Endodermal cell (in vitro differentiated cells): ENCODE results near the gene MRPL12. TPM values are rescaled to one million over a fixed set of nuclear protein-coding genes. Genes with fewer than 3 reads are reported as not detected.

Experiments used
- DNase-seq: peaks from one replicate; pipeline ENCODE4 v3.0.0-alpha.2; 2017
- H3K27ac ChIP-seq: 2 replicates; pipeline ENCODE4 v1.5.1; 2013; ENCODE audit warnings: mild to moderate bottlenecking, low read depth, low read length, moderate library complexity
- H3K27me3 ChIP-seq: 2 replicates; pipeline ENCODE4 v1.6.1; 2013; ENCODE audit warnings: mild to moderate bottlenecking, low read length, moderate library complexity; ENCODE audit not compliant: insufficient read depth, control insufficient read depth, poor library complexity, severe bottlenecking
- H3K36me3 ChIP-seq: 2 replicates; pipeline ENCODE4 v1.7.0; 2013; ENCODE audit warnings: mild to moderate bottlenecking, low read length, moderate library complexity; ENCODE audit not compliant: control insufficient read depth, insufficient read depth
- H3K4me1 ChIP-seq: one replicate; pipeline ENCODE4 v1.7.0; 2013; ENCODE audit warnings: low read length; ENCODE audit not compliant: control insufficient read depth, insufficient read depth
- H3K4me3 ChIP-seq: 2 replicates; pipeline ENCODE4 v1.5.1; 2013; ENCODE audit warnings: mild to moderate bottlenecking, low read length, moderate library complexity
- H3K9ac ChIP-seq: 2 replicates; pipeline ENCODE4 v1.6.1; 2013; ENCODE audit warnings: mild to moderate bottlenecking, low read length, moderate library complexity; ENCODE audit not compliant: poor library complexity, severe bottlenecking; ENCODE audit errors: extremely low read depth
- H3K9me3 ChIP-seq: 2 replicates; pipeline ENCODE4 v1.6.1; 2013; ENCODE audit warnings: mild to moderate bottlenecking, low read length, moderate library complexity; ENCODE audit not compliant: control insufficient read depth
- H3K27ac Mint-ChIP-seq: 2 replicates; pipeline ENCODE4 v1.8.0; 2020; ENCODE audit warnings: mixed read lengths
- H3K27me3 Mint-ChIP-seq: 2 replicates; pipeline ENCODE4 v1.8.0; 2021; ENCODE audit warnings: mild to moderate bottlenecking, mixed read lengths; ENCODE audit not compliant: insufficient read depth
- H3K36me3 Mint-ChIP-seq: 2 replicates; pipeline ENCODE4 v1.8.0; 2020; ENCODE audit warnings: low read depth, mixed read lengths
- H3K4me1 Mint-ChIP-seq: 2 replicates; pipeline ENCODE4 v1.8.0; 2020; ENCODE audit warnings: mixed read lengths
- H3K4me3 Mint-ChIP-seq: 2 replicates; pipeline ENCODE4 v1.8.0; 2020; ENCODE audit warnings: mild to moderate bottlenecking, moderate library complexity, mixed read lengths
- H3K9me3 Mint-ChIP-seq: 2 replicates; pipeline ENCODE4 v1.8.0; 2020; ENCODE audit warnings: mild to moderate bottlenecking, mixed read lengths
- WGBS, 2 experiments: methylation state at CpG; one replicate each; pipeline versions ENCODE4 v1.1.5 to v1.1.7; 2013; ENCODE audit warnings: missing lambda C conversion rate in 2 of 2, mixed read lengths in 1 of 2; ENCODE audit not compliant: insufficient coverage in 1 of 2, insufficient read length in 1 of 2; 5-methylcytosine and 5-hydroxymethylcytosine counted together
- total RNA-seq, 2 donors: library from RNA; stranded (reverse); fragmentation: NEBNext Ultra II Directional in 1 of 2; extraction: Animal tissue kit (Norgen Biotek cat#: 25700) in 1 of 2; gene quantifications; 2 replicates in 1 of 2; 3 replicates in 1 of 2; pipeline ENCODE4 v1.2.1, GENCODE V29; 2021
- TF ChIP-seq, protein P1 (sequence below): fragments of 200-600 bp; sonication (generic); conservative IDR thresholded peaks from 2 replicates; pipeline ENCODE4 v1.5.0; 2021; ENCODE audit warnings: antibody characterized with exemption, mild to moderate bottlenecking

MRPL12 gene
- total RNA-seq, 2 donors from 2014 or later, result 99.4 to 105 TPM

DNA sequence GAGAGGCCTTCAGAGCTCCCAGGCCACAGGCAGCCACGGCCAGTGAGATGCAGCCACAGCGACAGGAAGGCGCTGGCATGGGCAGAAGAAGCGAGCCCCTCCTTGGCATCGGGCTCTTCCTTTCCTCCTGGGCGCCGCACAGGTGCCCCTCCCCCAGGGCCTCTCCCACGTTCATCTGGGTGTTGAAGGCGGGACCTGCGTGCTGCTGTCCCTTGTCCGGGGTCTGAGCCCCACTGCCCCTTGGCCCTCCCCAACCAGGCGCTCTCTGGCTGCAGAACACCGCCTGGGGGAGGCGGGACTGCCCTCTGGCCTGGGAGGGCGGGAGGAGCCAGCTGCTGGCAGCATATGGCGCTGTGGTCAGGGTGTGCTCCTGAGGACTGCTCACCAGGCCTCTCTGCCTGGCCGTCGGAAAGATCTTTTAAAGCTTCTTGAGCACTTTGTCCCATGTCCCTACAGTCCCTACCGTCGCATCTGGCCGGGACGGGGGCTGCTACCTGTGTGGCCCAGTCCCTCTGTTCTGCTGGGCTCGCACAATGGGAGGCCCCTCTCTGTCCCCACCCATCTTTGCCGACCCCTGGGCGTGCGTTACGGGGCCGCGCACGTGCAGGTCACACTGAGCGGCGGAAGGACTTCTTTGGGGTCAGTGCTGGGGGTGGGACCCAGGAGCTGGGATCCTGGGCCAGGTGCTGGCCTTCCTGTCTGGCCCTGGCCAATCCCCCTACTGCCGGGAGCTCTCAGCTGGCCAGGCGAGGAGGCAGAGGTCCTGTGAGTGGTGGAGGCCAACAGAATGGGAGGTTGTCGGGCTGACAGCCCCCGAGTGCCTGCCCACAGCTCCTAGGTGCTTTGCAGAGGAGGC is 10.6 kb downstream of the MRPL12 start:
- no peaks in the 10 kb centered on the region for H3K27me3 ChIP-seq
- Mint-ChIP-seq H3K27ac (peak overlapping the region; percentile 75), H3K36me3 (peaks cover 6% of the 10 kb centered on the region), H3K4me3 (peak overlapping the region; percentile 74), H3K27me3 (peaks cover 3% of the 10 kb centered on the region), H3K9me3 (no peaks in the 10 kb centered on the region), H3K4me1 (peaks cover 6% of the 10 kb centered on the region)
- no peak overlapping the region for H3K9ac ChIP-seq
- WGBS, 2 experiments, result 79 to 85% methylated on average over 23 to 36 of the region's 36 CpGs
- no peaks in the 10 kb centered on the region for H3K9me3 ChIP-seq
- H3K27ac ChIP-seq, result peak overlapping the region; percentile 65
- H3K4me1 ChIP-seq, result peaks cover 12% of the 10 kb centered on the region
- TF ChIP-seq, protein P1, sequence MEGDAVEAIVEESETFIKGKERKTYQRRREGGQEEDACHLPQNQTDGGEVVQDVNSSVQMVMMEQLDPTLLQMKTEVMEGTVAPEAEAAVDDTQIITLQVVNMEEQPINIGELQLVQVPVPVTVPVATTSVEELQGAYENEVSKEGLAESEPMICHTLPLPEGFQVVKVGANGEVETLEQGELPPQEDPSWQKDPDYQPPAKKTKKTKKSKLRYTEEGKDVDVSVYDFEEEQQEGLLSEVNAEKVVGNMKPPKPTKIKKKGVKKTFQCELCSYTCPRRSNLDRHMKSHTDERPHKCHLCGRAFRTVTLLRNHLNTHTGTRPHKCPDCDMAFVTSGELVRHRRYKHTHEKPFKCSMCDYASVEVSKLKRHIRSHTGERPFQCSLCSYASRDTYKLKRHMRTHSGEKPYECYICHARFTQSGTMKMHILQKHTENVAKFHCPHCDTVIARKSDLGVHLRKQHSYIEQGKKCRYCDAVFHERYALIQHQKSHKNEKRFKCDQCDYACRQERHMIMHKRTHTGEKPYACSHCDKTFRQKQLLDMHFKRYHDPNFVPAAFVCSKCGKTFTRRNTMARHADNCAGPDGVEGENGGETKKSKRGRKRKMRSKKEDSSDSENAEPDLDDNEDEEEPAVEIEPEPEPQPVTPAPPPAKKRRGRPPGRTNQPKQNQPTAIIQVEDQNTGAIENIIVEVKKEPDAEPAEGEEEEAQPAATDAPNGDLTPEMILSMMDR, result no peak
- peak overlapping the region; percentile 79 for H3K4me3 ChIP-seq
- peak; percentile 71 for DNase-seq
- H3K36me3 ChIP-seq, result no peaks in the 10 kb centered on the region

DNA sequence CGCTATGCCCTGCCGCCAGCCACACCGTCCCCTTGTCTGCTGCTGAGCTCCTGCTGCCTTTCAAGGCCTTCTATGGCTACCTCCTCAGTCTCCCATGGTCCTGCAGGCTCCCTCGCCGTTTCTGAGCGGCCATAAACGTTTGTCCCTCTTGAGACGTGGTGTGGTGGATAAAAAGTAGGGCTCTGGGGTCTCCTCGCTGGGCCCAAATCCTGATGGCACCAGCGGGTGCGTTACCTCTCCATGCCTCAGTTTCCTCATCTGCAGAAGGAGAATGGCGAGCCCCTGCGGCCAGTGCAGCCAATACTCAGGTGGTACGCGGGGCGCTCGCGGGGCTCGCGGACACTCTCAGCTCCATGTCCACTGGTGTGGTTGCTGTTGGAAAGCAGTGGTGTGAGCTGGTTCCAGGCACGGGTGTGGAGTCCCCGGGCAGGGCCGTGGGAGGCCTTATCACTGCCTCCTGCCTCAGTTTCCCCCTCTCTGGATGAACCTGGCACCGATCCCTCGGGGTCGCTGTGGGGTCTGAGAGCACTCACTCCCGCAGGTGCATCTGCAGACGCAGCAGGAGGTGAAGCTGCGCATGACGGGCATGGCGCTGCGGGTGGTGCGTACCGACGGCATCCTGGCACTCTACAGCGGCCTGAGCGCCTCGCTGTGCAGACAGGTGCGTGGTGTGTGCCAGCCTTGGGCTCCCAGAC is 11.4 kb downstream of the MRPL12 start:
- Mint-ChIP-seq H3K9me3 (no peaks in the 10 kb centered on the region), H3K4me1 (peaks cover 6% of the 10 kb centered on the region), H3K27ac (no peak overlapping the region), H3K27me3 (peaks cover 3% of the 10 kb centered on the region), H3K36me3 (peaks cover 2% of the 10 kb centered on the region), H3K4me3 (no peak overlapping the region)
- 94 to 98% methylated on average over 24 to 39 of the region's 39 CpGs for WGBS, 2 experiments
- no peak overlapping the region for H3K4me3 ChIP-seq
- H3K9ac ChIP-seq, result no peak overlapping the region
- no peaks in the 10 kb centered on the region for H3K9me3 ChIP-seq
- no peak for DNase-seq
- H3K4me1 ChIP-seq, result peaks cover 12% of the 10 kb centered on the region
- no peaks in the 10 kb centered on the region for H3K27me3 ChIP-seq
- H3K27ac ChIP-seq, result no peak overlapping the region
- no peaks in the 10 kb centered on the region for H3K36me3 ChIP-seq
- TF ChIP-seq, protein P1, result no peak

DNA sequence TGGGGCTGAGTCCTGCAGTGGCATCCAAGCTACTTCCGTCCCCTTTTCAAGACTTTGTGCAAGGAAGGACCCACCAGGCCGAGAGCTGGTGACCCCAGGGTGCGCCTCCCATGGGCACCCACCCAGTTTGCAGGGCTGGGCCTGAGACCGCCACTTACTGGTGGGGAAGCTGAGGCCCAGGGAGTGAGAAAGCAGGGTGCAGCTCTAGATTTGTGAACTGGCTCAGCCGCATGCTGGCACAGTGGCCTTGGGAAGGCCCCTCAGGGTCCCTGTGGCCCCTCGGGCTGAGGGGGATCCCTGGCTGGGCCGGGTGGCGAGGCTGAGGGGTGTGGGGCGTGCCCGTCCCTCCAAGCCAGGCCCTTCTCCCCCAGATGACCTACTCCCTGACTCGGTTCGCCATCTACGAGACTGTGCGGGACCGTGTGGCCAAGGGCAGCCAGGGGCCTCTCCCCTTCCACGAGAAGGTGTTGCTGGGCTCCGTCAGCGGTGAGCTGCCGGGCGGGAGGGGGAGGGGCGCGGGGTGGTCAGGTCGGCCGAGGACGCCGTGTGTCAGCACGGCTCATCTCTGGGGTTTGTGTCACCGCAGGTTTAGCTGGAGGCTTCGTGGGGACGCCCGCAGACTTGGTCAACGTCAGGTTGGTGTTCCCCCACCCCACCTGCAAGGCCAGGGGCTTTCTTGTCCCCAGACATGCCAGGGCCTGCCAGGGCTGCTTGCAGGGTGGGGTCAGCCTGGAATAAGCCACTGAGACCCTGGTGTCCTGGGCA is 12.1 kb downstream of the MRPL12 start:
- TF ChIP-seq, protein P1, result no peak
- DNase-seq, result no peak
- Mint-ChIP-seq H3K36me3 (peaks cover 2% of the 10 kb centered on the region), H3K27ac (no peak overlapping the region), H3K4me1 (peaks cover 6% of the 10 kb centered on the region), H3K4me3 (no peak overlapping the region), H3K27me3 (no peaks in the 10 kb centered on the region), H3K9me3 (no peaks in the 10 kb centered on the region)
- peaks cover 10% of the 10 kb centered on the region for H3K4me1 ChIP-seq
- no peak overlapping the region for H3K4me3 ChIP-seq
- WGBS, 2 experiments, result 90 to 92% methylated on average over 23 to 32 of the region's 32 CpGs
- no peaks in the 10 kb centered on the region for H3K9me3 ChIP-seq
- H3K27me3 ChIP-seq, result no peaks in the 10 kb centered on the region
- no peak overlapping the region for H3K27ac ChIP-seq
- H3K9ac ChIP-seq, result no peak overlapping the region
- no peaks in the 10 kb centered on the region for H3K36me3 ChIP-seq
